ENCODE data around the gene TOP1.

DNA sequence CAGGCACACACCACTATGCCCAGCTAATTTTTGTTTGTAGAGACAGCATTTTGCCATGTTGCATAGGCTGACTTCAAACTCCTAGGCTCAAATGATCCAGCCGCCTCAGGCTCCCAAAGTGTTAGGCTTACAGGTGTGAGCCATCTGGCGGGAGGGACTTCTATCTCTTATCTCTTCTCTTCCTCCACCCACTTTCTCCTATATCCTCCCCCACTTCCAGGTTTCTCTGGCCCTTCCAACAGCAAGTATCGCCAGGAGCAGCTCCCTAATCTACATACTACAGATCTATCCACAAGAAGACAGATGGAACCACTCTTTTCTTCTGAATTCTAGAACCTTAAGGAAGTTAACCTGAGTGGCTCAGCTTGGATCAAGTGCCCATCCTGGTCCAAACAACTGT, 5.1 kb upstream of the TOP1 start:
- TF ChIP-seq, protein P1, sequence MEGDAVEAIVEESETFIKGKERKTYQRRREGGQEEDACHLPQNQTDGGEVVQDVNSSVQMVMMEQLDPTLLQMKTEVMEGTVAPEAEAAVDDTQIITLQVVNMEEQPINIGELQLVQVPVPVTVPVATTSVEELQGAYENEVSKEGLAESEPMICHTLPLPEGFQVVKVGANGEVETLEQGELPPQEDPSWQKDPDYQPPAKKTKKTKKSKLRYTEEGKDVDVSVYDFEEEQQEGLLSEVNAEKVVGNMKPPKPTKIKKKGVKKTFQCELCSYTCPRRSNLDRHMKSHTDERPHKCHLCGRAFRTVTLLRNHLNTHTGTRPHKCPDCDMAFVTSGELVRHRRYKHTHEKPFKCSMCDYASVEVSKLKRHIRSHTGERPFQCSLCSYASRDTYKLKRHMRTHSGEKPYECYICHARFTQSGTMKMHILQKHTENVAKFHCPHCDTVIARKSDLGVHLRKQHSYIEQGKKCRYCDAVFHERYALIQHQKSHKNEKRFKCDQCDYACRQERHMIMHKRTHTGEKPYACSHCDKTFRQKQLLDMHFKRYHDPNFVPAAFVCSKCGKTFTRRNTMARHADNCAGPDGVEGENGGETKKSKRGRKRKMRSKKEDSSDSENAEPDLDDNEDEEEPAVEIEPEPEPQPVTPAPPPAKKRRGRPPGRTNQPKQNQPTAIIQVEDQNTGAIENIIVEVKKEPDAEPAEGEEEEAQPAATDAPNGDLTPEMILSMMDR (IDR thresholded peaks at IDR 0.05; ENCODE audit: borderline replicate concordance, extremely low read depth, low read length, poor library complexity, severe bottlenecking), result no peak
- TF ChIP-seq EZH2 (IDR thresholded peaks at IDR 0.05; ENCODE audit: borderline replicate concordance, low read depth, low read length, severe bottlenecking), result no peak
